H9 (cell line): ENCODE results near the gene TNFAIP3. TPM values are rescaled to one million over a fixed set of nuclear protein-coding genes. Genes with fewer than 3 reads are reported as not detected.

ENCODE experiments used
- DNase-seq: peaks from one replicate; pipeline ENCODE4 v3.0.0-alpha.2; 2017
- H2AFZ ChIP-seq: one replicate; pipeline ENCODE4 v1.6.1; 2013; ENCODE audit warnings: mild to moderate bottlenecking, low read length, control low read depth, moderate library complexity
- H2AK5ac ChIP-seq: 2 replicates; pipeline ENCODE4 v1.6.1; 2013; ENCODE audit warnings: low read length, control low read depth, mixed read lengths; ENCODE audit not compliant: insufficient read length
- H2BK120ac ChIP-seq: one replicate; pipeline ENCODE4 v1.6.1; 2013; ENCODE audit warnings: low read depth, mild to moderate bottlenecking, low read length, control low read depth, inconsistent platforms; ENCODE audit not compliant: poor library complexity, severe bottlenecking
- H2BK12ac ChIP-seq: 2 replicates; pipeline ENCODE4 v1.6.1; 2013; ENCODE audit warnings: low read length, control low read depth, mixed read lengths, low read depth; ENCODE audit not compliant: insufficient read length
- H2BK15ac ChIP-seq: 2 replicates; pipeline ENCODE4 v1.6.1; 2013; ENCODE audit warnings: low read depth, low read length, control low read depth
- H2BK20ac ChIP-seq: one replicate; pipeline ENCODE4 v1.6.1; 2013; ENCODE audit warnings: low read depth, mild to moderate bottlenecking, low read length, control low read depth, inconsistent platforms; ENCODE audit not compliant: poor library complexity, severe bottlenecking
- H2BK5ac ChIP-seq: 2 replicates; pipeline ENCODE4 v1.6.1; 2013; ENCODE audit warnings: low read length, control low read depth, mixed read lengths; ENCODE audit not compliant: insufficient read length
- H3K14ac ChIP-seq: 2 replicates; pipeline ENCODE4 v1.6.1; 2013; ENCODE audit warnings: low read length, control low read depth; ENCODE audit not compliant: insufficient read depth
- H3K18ac ChIP-seq: 2 replicates; pipeline ENCODE4 v1.6.1; 2013; ENCODE audit warnings: low read depth, mild to moderate bottlenecking, mixed read lengths, low read length, control low read depth; ENCODE audit not compliant: insufficient read length
- H3K23ac ChIP-seq: 2 replicates; pipeline ENCODE4 v1.6.1; 2013; ENCODE audit warnings: low read length, control low read depth, mixed read lengths, low read depth; ENCODE audit not compliant: insufficient read length
- H3K23me2 ChIP-seq: 2 replicates; pipeline ENCODE4 v1.6.1; 2013; ENCODE audit warnings: low read depth, mild to moderate bottlenecking, mixed read lengths, low read length, control low read depth; ENCODE audit not compliant: insufficient read length, poor library complexity, severe bottlenecking
- H3K27ac ChIP-seq: 2 replicates; pipeline ENCODE4 v1.5.1; 2013; ENCODE audit warnings: low read length, control low read depth, mixed read lengths, low read depth; ENCODE audit not compliant: insufficient read length
- H3K27me3 ChIP-seq: 2 replicates; pipeline ENCODE4 v1.6.1; 2013; ENCODE audit warnings: low read length, control low read depth, inconsistent platforms; ENCODE audit not compliant: insufficient read depth
- H3K4ac ChIP-seq: 2 replicates; pipeline ENCODE4 v1.6.1; 2013; ENCODE audit warnings: low read depth, mild to moderate bottlenecking, control low read depth, inconsistent platforms, low read length, moderate library complexity
- H3K4me1 ChIP-seq: 2 replicates; pipeline ENCODE4 v1.6.1; 2013; ENCODE audit warnings: low read length, control low read depth, inconsistent platforms; ENCODE audit not compliant: insufficient read depth
- H3K4me2 ChIP-seq: 2 replicates; pipeline ENCODE4 v1.6.1; 2013; ENCODE audit warnings: low read length, control low read depth, mixed read lengths; ENCODE audit not compliant: insufficient read length, insufficient read depth
- H3K56ac ChIP-seq: 2 replicates; pipeline ENCODE4 v1.6.1; 2013; ENCODE audit warnings: low read depth, mild to moderate bottlenecking, mixed read lengths, low read length, control low read depth; ENCODE audit not compliant: insufficient read length
- H3K79me1 ChIP-seq: 2 replicates; pipeline ENCODE4 v1.6.1; 2013; ENCODE audit warnings: low read depth, mild to moderate bottlenecking, moderate library complexity, low read length, control low read depth, inconsistent platforms; ENCODE audit not compliant: insufficient read depth, poor library complexity, severe bottlenecking
- H3K79me2 ChIP-seq: 2 replicates; pipeline ENCODE4 v1.6.1; 2013; ENCODE audit warnings: low read length, control low read depth, inconsistent platforms; ENCODE audit not compliant: insufficient read depth
- H3K9ac ChIP-seq: 2 replicates; pipeline ENCODE4 v1.6.1; 2013; ENCODE audit warnings: low read length, control low read depth, mixed read lengths; ENCODE audit not compliant: insufficient read length; ENCODE audit errors: extremely low read depth
- H3K9me3 ChIP-seq: one replicate; pipeline ENCODE4 v1.6.1; 2013; ENCODE audit warnings: low read depth, low read length, inconsistent platforms; ENCODE audit not compliant: control insufficient read depth
- H3T11ph ChIP-seq: one replicate; pipeline ENCODE4 v1.6.1; 2013; ENCODE audit warnings: mild to moderate bottlenecking, low read length, control low read depth, inconsistent platforms
- H4K20me1 ChIP-seq: one replicate; pipeline ENCODE4 v1.6.1; 2013; ENCODE audit not compliant: control insufficient read depth, insufficient read length, insufficient read depth
- H4K5ac ChIP-seq: 2 replicates; pipeline ENCODE4 v1.6.1; 2013; ENCODE audit warnings: low read depth, mild to moderate bottlenecking, mixed read lengths, low read length, control low read depth; ENCODE audit not compliant: insufficient read length
- H4K8ac ChIP-seq: replicated peaks from 2 replicates; pipeline ENCODE4 v1.6.1; 2013; ENCODE audit warnings: low read length, control low read depth, mixed read lengths, low read depth; ENCODE audit not compliant: insufficient read length
- H4K91ac ChIP-seq: 2 replicates; pipeline ENCODE4 v1.6.1; 2013; ENCODE audit warnings: low read depth, mild to moderate bottlenecking, moderate library complexity, mixed read lengths, low read length, control low read depth; ENCODE audit not compliant: insufficient read length
- H3K27ac Mint-ChIP-seq, 3 experiments: 2 replicates in 2 of 3; 3 replicates in 1 of 3; pipeline ENCODE4 v1.8.0; 2020 to 2021; ENCODE audit warnings: mixed read lengths in 3 of 3, mild to moderate bottlenecking in 1 of 3, moderate library complexity in 1 of 3
- H3K27me3 Mint-ChIP-seq: 2 replicates; pipeline ENCODE4 v1.8.0; 2021; ENCODE audit warnings: low read depth, mild to moderate bottlenecking, moderate library complexity, mixed read lengths
- H3K36me3 Mint-ChIP-seq, 3 experiments: 2 replicates in 2 of 3; 3 replicates in 1 of 3; pipeline ENCODE4 v1.8.0; 2020 to 2021; ENCODE audit warnings: low read depth in 3 of 3, mixed read lengths in 3 of 3; ENCODE audit not compliant: insufficient read depth in 1 of 3
- H3K4me1 Mint-ChIP-seq, 2 experiments: 2 replicates each; pipeline ENCODE4 v1.8.0; 2020; ENCODE audit warnings: mixed read lengths in 2 of 2
- H3K4me3 Mint-ChIP-seq, 2 experiments: 2 replicates in 1 of 2; 3 replicates in 1 of 2; pipeline ENCODE4 v1.8.0; 2020 to 2021; ENCODE audit warnings: mild to moderate bottlenecking in 2 of 2, mixed read lengths in 2 of 2, moderate library complexity in 1 of 2
- H3K9me3 Mint-ChIP-seq, 2 experiments: 2 replicates in 1 of 2; 3 replicates in 1 of 2; pipeline ENCODE4 v1.8.0; 2020; ENCODE audit warnings: mild to moderate bottlenecking in 2 of 2, mixed read lengths in 2 of 2, moderate library complexity in 1 of 2
- WGBS: extraction: QIAGEN DNeasy Blood & Tissue Kit; methylation state at CpG from one replicate; pipeline ENCODE4 v1.1.7; 2013; ENCODE audit warnings: missing lambda C conversion rate, low lambda C conversion rate, mixed read lengths; ENCODE audit not compliant: insufficient read length; ENCODE audit errors: extremely low coverage; 5-methylcytosine and 5-hydroxymethylcytosine counted together
- long read RNA-seq: library from polyadenylated mRNA; unstranded; transcript quantifications from one replicate; pipeline ENCODE4 v2.0.0, GENCODE V29; 2020
- total RNA-seq: library from RNA; stranded (reverse); gene quantifications from 2 replicates; pipeline ENCODE4 v1.2.1, GENCODE V29; 2021
- TF ChIP-seq, protein P1 (sequence below): fragments of 200-600 bp; sonication (generic); conservative IDR thresholded peaks from 3 replicates; pipeline ENCODE4 v1.8.0; 2021; ENCODE audit warnings: antibody characterized with exemption, mild to moderate bottlenecking

The TNFAIP3 gene
- 3.7 and 5.6 TPM in 2 replicates for total RNA-seq
- long read RNA-seq, full-length matches to known transcripts: 1 of 6 reads
- long read RNA-seq, partial matches to known transcripts: 2 of 6 reads
- long read RNA-seq, other reads (novel, unspliced or antisense): 3 of 6 reads

DNA sequence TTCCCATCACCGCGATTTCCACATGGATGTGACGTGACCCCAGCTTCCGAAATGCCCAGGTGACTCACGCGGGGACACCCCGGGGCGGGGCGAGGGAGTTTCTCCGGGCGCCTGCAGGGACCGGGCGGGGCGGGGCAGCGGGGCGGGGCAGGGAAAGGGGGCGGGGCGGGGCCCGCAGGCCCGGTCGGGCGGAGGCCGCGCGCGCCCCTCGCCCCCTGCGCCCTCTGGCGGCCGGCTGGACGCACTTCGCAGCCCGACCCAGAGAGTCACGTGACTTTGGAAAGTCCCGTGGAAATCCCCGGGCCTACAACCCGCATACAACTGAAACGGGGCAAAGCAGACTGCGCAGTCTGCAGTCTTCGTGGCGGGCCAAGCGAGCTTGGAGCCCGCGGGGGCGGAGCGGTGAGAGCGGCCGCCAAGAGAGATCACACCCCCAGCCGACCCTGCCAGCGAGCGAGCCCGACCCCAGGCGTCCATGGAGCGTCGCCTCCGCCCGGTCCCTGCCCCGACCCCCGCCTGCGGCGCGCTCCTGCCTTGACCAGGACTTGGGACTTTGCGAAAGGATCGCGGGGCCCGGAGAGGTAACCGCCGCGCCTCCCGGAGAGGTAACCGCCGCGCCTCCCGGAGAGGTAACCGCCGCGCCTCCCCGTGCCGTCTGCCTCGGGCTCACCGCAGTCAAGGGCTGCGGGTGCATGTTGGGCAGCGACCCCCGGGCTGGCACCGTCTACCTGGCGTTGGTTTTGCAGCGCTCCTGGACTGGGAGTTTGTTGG is at the start of gene TNFAIP3:
Gene TNFAIP3 (plus strand): TSS at position 346 of the 771 bp plus-strand sequence. CDS start 3,969 bp downstream, outside the sequence.
- Histone ChIP-seq H3K14ac (peak within 1 kb of the TSS; percentile 70; the same call in 1 of the 2 replicates), H3K4ac (no peak within 1 kb of the TSS), H2BK5ac (no peak within 1 kb of the TSS), H3K18ac (peak within 1 kb of the TSS; percentile 66), H2BK12ac (no peak within 1 kb of the TSS), H3K56ac (no peak within 1 kb of the TSS), H2AFZ (peak within 1 kb of the TSS; percentile 57), H3K23ac (no peak within 1 kb of the TSS), H3K4me2 (peak within 1 kb of the TSS; percentile 94), H4K8ac (no peak within 1 kb of the TSS), H2BK20ac (no peak within 1 kb of the TSS), H3K27ac (no peak within 1 kb of the TSS), H3K79me1 (no peaks in the 10 kb centered on the region), H3K79me2 (no peaks in the 10 kb centered on the region), H4K5ac (no peak within 1 kb of the TSS), H3K23me2 (peaks cover 15% of the 10 kb centered on the region), H3K4me1 (peaks cover 3% of the 10 kb centered on the region; the same call in 1 of the 2 replicates), H3K9ac (peak within 1 kb of the TSS; percentile 25), H4K20me1 (no peaks in the 10 kb centered on the region), H4K91ac (no peak within 1 kb of the TSS), H2BK120ac (no peak within 1 kb of the TSS), H2BK15ac (no peak within 1 kb of the TSS), H3K27me3 (no peaks in the 10 kb centered on the region; the same call in 1 of the 2 replicates), H3K9me3 (no peaks in the 10 kb centered on the region), H2AK5ac (no peak within 1 kb of the TSS), H3T11ph (no peak within 1 kb of the TSS)
- Mint-ChIP-seq H3K27me3 (peaks cover 26% of the 10 kb centered on the region), H3K4me1 (peaks cover 43 to 52% of the 10 kb centered on the region in 2 experiments), H3K9me3 (no peaks in the 10 kb centered on the region; a peak in 1 of 5 replicates), H3K36me3 (peaks cover 0 to 3% (median 2%) of the 10 kb centered on the region in 3 experiments; a peak in 1 of 7 replicates), H3K4me3 (peak within 1 kb of the TSS; percentile 83 to 93), H3K27ac (peak within 1 kb of the TSS in 2 of 3 experiments; percentile 49 to 97; a peak in 4 of 7 replicates)
- peak; percentile 89 for DNase-seq
- TF ChIP-seq, protein P1, sequence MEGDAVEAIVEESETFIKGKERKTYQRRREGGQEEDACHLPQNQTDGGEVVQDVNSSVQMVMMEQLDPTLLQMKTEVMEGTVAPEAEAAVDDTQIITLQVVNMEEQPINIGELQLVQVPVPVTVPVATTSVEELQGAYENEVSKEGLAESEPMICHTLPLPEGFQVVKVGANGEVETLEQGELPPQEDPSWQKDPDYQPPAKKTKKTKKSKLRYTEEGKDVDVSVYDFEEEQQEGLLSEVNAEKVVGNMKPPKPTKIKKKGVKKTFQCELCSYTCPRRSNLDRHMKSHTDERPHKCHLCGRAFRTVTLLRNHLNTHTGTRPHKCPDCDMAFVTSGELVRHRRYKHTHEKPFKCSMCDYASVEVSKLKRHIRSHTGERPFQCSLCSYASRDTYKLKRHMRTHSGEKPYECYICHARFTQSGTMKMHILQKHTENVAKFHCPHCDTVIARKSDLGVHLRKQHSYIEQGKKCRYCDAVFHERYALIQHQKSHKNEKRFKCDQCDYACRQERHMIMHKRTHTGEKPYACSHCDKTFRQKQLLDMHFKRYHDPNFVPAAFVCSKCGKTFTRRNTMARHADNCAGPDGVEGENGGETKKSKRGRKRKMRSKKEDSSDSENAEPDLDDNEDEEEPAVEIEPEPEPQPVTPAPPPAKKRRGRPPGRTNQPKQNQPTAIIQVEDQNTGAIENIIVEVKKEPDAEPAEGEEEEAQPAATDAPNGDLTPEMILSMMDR: peak; percentile 80
- WGBS: no CpG with 5 or more reads among the region's 87 CpGs
